GM18505 (cell line): ENCODE measurements around the gene PCBP3.
"Not testable (repeated sequence)": the region's sequence is repeated elsewhere in the genome, so short reads cannot be mapped to it uniquely, and the experiment has no call there.

Experiments used
- ATAC-seq: cut with Tn5 transposase; IDR thresholded peaks from one replicate; pipeline ENCODE4 v1.9.1; 2021; ENCODE audit not compliant: unreplicated experiment
- POLR2A ChIP-seq: IDR thresholded peaks from 4 replicates; pipeline ENCODE4 v1.6.1; 2011; ENCODE audit warnings: borderline replicate concordance; ENCODE audit not compliant: insufficient read depth, insufficient read length; ENCODE audit errors: extremely low read depth

Gene PCBP3

DNA sequence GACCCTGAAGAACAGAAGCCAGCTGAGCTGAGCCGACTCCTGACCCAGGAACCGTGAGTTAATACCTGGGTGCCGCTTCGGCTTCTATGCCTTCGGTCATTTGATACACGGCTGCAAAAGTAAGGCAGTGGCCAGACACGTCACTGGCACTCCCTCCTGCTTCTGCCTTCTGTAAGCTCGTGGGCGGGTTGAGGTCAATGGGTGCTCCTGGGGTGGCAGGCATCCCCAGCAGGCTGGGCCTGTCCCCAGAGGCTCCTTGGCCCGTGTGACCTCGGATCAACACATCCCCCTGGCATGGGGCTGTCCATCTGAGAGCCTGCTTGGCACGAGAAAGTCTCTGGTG, 302.3 kb downstream of the PCBP3 start:
- TF ChIP-seq POLR2A, result no peak
- ATAC-seq, result no peak

DNA sequence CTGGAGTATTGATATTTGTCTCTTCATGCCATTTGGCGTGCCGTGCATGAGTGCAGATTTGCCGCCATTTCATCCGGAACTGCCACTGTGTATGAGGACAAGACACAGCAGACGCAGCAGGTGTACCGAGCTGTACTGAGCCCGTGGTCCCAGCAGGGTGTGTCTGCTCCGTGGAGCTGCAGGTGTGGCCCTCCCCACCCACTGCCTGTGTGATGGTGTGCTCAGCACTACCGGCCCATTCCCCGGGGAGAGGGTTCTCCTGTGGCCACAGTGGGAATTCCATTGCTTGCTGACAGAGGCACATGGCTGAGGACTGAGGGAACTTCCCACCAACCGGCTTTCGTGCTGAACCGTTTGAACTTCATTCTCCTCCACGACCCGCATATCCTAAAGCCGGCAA, 303.8 kb downstream of the PCBP3 start:
- no peak for TF ChIP-seq POLR2A
- no peak for ATAC-seq

DNA sequence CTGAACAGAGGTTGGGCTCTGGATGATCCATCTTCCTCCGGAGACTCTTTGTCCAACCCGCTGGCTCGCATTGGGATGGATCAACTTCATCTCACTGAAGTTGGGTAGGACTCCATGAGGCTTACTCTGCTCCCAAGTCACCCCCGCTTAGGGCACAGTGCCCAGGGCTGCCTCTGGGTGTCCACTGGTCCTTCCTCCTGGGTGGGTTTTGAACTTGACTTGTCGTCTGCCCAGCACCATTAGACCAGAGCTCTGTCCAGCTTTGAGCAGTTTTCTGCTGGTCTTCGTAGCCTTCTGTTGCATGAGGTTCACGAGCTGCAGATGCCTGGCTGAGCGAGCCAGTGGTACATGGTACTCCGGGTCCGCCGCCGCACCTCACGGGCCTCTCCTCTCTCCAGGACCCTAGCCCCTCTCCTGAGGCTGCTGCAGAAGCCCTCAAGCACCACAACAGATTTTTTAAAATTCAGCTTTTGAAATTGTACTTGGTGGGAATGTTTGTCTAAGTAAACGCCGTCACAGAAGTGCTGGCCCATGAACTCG, 304.3 kb downstream of the PCBP3 start:
- no peak for ATAC-seq
- TF ChIP-seq POLR2A, result no peak

DNA sequence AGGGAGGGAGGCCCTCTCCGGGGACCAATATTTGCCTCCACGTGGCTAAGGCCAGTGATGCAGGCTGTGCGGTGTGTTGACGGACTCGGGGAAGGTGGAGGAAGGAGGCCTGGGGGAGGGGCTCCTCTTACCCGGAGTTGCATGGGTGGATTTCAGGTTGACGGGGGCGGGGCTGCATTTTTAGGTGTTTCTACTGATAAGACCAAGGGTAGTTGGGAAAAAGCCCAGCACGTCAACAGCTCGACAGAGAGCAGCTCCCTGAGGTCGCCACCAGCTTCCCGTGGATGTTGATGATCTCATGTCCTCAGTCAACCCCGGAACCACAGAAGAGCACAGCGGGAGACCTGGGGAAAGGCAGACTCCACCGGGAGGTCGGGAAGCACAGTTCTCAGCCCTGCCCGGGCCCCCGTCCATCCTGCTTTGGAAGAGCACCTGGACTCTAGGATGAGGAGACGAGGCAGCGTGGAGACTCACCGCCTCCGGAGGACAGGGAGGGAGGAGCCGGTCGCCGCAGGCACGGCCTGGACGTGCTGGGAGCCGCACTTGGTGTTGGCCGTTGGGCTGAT, 305.1 kb downstream of the PCBP3 start:
- TF ChIP-seq POLR2A, result no peak
- ATAC-seq, result no peak

GRCh38 chr21:45949928-45950739, 306.6 kb downstream of the PCBP3 start:
- ATAC-seq, result no peak
- TF ChIP-seq POLR2A, result no peak

GRCh38 chr21:45950740-45951515, 307.4 kb downstream of the PCBP3 start:
- no peak for ATAC-seq
- no peak for TF ChIP-seq POLR2A

DNA sequence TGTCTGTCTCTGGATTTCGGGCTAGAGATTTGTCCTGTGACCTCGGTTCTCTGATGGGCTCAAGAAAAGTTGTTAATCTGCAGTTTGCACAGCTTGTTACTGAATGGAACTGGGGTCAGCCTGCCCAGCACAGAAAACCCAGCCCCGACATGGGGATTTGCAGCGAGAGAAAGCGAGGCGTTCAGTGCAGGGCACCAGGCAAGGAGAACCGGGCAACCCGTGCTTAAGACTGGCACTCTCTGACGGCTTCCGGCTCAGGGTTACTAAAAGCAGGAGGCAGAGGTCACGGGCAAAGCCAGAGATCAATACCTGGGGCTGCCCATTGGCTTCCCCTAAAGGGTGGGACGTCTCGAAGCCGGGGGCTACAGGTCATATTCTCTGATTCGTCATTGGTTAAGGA, 308.2 kb downstream of the PCBP3 start:
- ATAC-seq, result no peak
- TF ChIP-seq POLR2A, result no peak

GRCh38 chr21:45952527-45952926, 309.0 kb downstream of the PCBP3 start:
- not testable (repeated sequence) for ATAC-seq

GRCh38 chr21:45952974-45953373, 309.4 kb downstream of the PCBP3 start:
- TF ChIP-seq POLR2A, result no peak
- ATAC-seq, result no peak

- no peak for ATAC-seq
- TF ChIP-seq POLR2A, result no peak
Observed at GRCh38 chr21:45954261-45954660, 310.7 kb downstream of the PCBP3 start.

DNA sequence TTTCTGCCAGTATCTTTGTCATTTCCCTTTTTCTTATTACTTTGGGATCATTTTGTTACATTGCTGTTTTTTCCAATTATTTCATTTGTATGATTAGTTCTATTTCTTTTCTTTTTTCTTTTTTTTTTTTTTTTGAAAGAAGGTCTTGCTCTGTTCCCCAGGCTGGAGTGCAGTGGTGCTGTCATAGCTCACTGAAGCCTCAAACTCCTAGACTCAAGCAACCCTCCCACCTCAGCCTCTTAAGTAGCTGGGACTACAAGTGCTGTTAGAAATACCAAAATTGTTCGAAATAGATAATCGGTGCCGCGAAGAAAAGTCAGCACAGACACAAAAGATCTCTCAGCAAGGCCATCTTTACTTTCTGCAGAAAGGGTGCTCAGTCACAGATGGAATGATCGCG, 311.4 kb downstream of the PCBP3 start:
- no peak for TF ChIP-seq POLR2A
- no peak for ATAC-seq

- no peak for TF ChIP-seq POLR2A
- ATAC-seq, result no peak
Observed at GRCh38 chr21:45957551-45957950, 314.0 kb downstream of the PCBP3 start.

- TF ChIP-seq POLR2A, result no peak
- ATAC-seq, result no peak
Observed at GRCh38 chr21:45957981-45958600, 314.6 kb downstream of the PCBP3 start.

DNA sequence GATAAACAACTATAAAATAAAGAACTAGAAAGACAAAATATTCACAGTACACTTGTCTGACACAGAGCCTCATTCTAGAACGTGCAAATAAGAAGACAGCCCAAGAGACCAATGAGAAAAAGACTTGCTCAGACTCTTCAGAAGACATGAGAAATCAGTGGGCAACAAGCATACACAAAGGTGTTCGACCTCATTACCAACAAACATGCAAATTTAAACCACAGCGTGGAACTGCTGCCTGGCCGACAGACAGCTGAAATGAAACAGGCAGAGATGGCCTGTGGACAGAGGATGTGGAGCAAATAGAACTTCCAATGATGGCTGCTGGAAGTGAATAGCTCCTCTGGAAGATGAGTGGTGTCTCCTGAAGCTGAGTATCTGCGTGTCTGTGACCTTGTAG, 315.7 kb downstream of the PCBP3 start:
- ATAC-seq, result no peak
- TF ChIP-seq POLR2A, result no peak

DNA sequence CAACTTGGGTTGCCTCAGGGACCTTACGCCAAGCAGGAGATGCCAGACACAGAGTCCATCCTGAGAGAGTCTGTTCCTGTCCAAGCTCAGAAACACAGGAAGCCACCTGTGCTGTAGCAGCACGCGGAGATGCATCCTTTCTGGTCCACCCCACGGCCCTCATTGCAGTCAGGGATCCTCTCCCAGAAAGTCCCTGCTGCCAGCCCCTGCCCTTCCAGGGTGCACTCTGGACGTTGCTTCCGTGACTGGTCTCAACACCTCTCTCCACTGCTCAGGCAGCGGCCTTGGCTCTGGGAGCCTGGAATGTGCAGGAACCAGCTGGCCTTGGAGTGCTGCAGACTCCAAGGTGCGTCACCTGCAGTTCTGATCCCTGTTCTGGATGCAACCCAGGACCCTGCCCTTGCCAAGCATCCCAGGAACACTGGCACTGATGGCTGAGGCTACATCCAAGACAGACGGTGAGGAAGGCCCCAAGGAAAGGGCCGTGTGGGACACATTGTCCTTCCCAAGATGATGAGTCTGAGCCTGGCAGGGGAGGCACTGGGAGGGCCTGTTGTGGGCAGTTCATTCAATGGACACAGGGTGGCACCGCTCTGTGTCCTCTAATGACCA, 316.4 kb downstream of the PCBP3 start:
- ATAC-seq, result no peak

GRCh38 chr21:45961408-45961807, 317.9 kb downstream of the PCBP3 start:
- ATAC-seq, result not testable (repeated sequence)

More for the DNA sequence above, 316.4 kb downstream of the PCBP3 start:
- no peak for TF ChIP-seq POLR2A
